ENCODE data around the gene NIPAL3.

The NIPAL3 gene

DNA sequence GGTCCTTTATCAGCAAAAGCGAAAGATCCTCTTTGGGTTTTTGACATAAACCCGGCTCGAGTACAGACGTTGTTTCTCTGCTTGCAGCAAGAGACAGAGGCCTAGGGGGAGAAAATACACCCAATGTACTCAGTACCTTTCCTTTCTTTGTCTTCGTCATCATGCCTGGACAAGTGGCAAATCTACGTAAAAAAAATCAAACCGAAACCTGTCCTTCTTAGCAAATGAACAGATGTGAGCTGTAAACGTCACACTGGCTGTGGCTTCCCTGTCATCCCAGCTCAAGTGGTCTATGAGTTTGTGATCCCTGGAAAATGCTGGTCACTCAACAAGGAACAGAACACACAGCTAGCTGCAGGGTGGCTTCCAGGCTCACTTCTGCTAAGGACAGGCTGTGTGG, 41.9 kb upstream of the NIPAL3 start:
- TF ChIP-seq YY1 (IDR thresholded peaks at IDR 0.05; ENCODE audit: low read depth) (no peak), EP300 (IDR thresholded peaks at IDR 0.05; ENCODE audit: borderline replicate concordance) (no peak)
- TF ChIP-seq, protein P1, sequence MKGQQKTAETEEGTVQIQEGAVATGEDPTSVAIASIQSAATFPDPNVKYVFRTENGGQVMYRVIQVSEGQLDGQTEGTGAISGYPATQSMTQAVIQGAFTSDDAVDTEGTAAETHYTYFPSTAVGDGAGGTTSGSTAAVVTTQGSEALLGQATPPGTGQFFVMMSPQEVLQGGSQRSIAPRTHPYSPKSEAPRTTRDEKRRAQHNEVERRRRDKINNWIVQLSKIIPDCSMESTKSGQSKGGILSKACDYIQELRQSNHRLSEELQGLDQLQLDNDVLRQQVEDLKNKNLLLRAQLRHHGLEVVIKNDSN (IDR thresholded peaks at IDR 0.05): no peak

DNA sequence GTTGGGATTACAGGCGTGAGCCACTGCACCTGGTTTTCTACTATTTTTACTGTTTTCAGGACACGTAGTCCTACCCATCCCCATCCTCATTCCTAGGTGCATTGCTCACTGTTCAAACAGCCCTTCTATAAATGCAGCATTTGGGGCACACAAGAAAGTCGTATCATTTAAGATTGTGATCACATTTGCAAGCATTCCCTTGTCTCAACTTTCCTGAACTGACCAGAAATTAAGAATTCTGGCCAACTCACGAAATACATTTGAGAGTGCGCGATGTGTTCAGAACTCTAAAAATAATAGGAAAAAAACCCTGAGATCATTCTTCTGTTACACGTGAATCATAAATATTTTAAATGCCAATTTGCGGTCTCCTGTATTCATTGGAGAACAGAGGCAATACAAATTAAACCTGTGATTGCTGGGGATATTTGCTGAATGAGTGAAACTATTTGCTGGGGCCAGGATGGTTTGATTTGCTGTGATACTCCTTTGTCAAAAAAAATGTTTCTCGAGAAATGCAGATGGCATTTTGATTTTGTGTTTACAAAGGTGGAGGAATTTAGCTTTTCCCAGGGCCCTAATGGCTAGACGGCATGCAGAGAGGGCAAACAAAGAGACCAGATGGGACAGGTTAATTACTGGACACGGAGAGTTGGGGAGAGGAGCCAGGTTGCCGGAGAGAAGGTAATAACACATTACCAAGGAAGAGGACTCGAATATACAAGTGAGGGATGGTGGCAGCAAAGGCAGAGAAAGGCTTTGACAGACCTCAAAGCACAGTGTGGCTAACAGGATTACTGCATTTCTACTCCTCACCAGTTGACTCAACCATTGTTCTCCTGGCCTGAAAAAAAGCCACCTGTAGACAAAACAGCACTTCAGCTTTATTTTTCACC, 40.5 kb upstream of the NIPAL3 start:
- TF ChIP-seq CEBPB (IDR thresholded peaks at IDR 0.05) (no peak), TCF12 (IDR thresholded peaks at IDR 0.05; ENCODE audit: low read depth) (no peak), TEAD4 (IDR thresholded peaks at IDR 0.05) (no peak), RAD21 (IDR thresholded peaks at IDR 0.05; ENCODE audit: low read depth) (no peak), YY1 (IDR thresholded peaks at IDR 0.05; ENCODE audit: low read depth) (no peak), FOXM1 (IDR thresholded peaks at IDR 0.05; ENCODE audit: borderline replicate concordance, low read depth) (no peak), NFIC (IDR thresholded peaks at IDR 0.05) (no peak), TAF1 (IDR thresholded peaks at IDR 0.05; ENCODE audit: low read depth) (no peak)
- TF ChIP-seq, protein P2, sequence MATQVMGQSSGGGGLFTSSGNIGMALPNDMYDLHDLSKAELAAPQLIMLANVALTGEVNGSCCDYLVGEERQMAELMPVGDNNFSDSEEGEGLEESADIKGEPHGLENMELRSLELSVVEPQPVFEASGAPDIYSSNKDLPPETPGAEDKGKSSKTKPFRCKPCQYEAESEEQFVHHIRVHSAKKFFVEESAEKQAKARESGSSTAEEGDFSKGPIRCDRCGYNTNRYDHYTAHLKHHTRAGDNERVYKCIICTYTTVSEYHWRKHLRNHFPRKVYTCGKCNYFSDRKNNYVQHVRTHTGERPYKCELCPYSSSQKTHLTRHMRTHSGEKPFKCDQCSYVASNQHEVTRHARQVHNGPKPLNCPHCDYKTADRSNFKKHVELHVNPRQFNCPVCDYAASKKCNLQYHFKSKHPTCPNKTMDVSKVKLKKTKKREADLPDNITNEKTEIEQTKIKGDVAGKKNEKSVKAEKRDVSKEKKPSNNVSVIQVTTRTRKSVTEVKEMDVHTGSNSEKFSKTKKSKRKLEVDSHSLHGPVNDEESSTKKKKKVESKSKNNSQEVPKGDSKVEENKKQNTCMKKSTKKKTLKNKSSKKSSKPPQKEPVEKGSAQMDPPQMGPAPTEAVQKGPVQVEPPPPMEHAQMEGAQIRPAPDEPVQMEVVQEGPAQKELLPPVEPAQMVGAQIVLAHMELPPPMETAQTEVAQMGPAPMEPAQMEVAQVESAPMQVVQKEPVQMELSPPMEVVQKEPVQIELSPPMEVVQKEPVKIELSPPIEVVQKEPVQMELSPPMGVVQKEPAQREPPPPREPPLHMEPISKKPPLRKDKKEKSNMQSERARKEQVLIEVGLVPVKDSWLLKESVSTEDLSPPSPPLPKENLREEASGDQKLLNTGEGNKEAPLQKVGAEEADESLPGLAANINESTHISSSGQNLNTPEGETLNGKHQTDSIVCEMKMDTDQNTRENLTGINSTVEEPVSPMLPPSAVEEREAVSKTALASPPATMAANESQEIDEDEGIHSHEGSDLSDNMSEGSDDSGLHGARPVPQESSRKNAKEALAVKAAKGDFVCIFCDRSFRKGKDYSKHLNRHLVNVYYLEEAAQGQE (IDR thresholded peaks at IDR 0.05; ENCODE audit: low read depth): no peak
- TF ChIP-seq, protein P1 (IDR thresholded peaks at IDR 0.05): no peak

DNA sequence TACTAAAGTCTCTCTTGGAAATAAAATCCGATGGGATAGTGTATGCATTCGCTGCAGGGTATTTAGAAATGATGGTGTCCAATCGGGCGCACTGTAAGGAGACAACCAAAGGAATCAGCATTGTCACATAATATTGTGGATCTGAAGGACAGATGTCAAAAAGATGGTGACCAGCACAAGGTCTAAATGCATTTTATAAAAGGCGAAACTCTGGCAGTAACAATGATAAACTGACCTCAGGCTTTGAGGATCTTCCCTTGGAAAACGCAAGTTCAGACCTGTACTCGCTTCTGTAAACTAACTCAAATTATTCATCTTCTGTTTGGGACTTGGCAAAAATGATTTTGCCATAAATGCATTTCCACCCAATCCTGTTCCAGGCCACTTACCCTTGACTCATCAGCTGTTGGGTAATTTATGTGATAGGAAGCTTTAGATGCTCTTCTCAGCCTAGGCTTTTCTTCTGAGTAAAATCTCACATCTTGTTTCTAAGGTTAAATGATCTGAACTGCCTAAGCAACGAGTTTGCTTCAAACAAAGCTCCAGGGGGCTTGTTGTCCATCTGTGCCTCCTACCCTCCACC, 35.8 kb upstream of the NIPAL3 start:
- TF ChIP-seq TAF1 (IDR thresholded peaks at IDR 0.05; ENCODE audit: low read depth) (no peak), YY1 (IDR thresholded peaks at IDR 0.05; ENCODE audit: low read depth) (no peak), CREB1 (IDR thresholded peaks at IDR 0.05; ENCODE audit: low read depth) (no peak), FOXM1 (IDR thresholded peaks at IDR 0.05; ENCODE audit: borderline replicate concordance, low read depth) (no peak), TCF12 (IDR thresholded peaks at IDR 0.05; ENCODE audit: low read depth) (no peak), RAD21 (IDR thresholded peaks at IDR 0.05; ENCODE audit: low read depth) (no peak), NFIC (IDR thresholded peaks at IDR 0.05) (no peak), CEBPB (IDR thresholded peaks at IDR 0.05) (no peak), TEAD4 (IDR thresholded peaks at IDR 0.05) (no peak), EP300 (IDR thresholded peaks at IDR 0.05; ENCODE audit: borderline replicate concordance) (no peak), ZBTB7A (IDR thresholded peaks at IDR 0.05; ENCODE audit: low read depth) (no peak)
- TF ChIP-seq, protein P2 (IDR thresholded peaks at IDR 0.05; ENCODE audit: low read depth): no peak
- TF ChIP-seq, protein P3, sequence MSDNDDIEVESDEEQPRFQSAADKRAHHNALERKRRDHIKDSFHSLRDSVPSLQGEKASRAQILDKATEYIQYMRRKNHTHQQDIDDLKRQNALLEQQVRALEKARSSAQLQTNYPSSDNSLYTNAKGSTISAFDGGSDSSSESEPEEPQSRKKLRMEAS (IDR thresholded peaks at IDR 0.05): no peak
- TF ChIP-seq, protein P1 (IDR thresholded peaks at IDR 0.05): no peak

DNA sequence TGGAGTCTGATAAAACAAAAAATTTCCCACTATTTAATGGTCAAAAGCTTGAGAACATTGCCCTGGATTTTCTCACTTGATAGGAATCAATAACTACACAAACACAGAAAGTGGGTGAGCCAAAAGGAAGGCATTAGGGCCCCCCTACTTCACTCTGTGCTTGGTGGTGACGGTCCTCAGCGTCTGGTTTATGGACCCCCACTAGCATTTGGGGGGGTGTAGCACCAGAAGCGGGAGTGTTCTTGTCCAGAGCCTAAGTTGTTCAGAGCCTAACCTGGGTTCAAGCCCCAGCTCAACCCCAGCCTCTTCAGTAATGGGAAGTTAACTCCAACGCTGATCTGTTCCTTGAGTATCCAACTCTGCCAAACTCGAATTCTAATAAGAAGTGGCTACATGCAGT, 35.1 kb upstream of the NIPAL3 start:
- no peak for TF ChIP-seq ZBTB7A (IDR thresholded peaks at IDR 0.05; ENCODE audit: low read depth)
- no peak for TF ChIP-seq TAF1 (IDR thresholded peaks at IDR 0.05; ENCODE audit: low read depth)
- TF ChIP-seq, protein P1 (IDR thresholded peaks at IDR 0.05): no peak
- no peak for TF ChIP-seq EP300 (IDR thresholded peaks at IDR 0.05; ENCODE audit: borderline replicate concordance)
- TF ChIP-seq FOXM1 (IDR thresholded peaks at IDR 0.05; ENCODE audit: borderline replicate concordance, low read depth): no peak

DNA sequence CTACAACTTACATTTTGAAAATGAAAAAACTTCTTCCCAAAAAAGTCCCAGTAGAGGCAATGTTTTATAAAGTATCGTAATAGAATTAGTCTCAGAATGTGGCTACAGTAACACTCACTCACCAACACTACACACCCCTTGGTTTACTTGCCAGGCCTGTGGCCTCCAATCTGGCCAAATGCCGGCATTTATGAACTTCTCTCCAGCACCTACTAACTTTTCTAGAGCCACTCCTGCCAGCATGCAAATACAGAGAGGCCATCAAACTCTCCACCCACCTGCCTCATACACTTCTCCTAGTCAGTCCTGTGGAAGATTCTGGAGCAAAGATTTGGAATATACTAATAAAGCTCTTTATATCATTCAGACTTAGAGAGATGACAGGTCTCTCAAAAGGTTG, 34.3 kb upstream of the NIPAL3 start:
- no peak for TF ChIP-seq CREB1 (IDR thresholded peaks at IDR 0.05; ENCODE audit: low read depth)
- no peak for TF ChIP-seq FOXM1 (IDR thresholded peaks at IDR 0.05; ENCODE audit: borderline replicate concordance, low read depth)
- TF ChIP-seq ZBTB7A (IDR thresholded peaks at IDR 0.05; ENCODE audit: low read depth): no peak
- TF ChIP-seq, protein P2 (IDR thresholded peaks at IDR 0.05; ENCODE audit: low read depth): no peak
- TF ChIP-seq TAF1 (IDR thresholded peaks at IDR 0.05; ENCODE audit: low read depth): no peak
- TF ChIP-seq, protein P1 (IDR thresholded peaks at IDR 0.05): no peak
- TF ChIP-seq EP300 (IDR thresholded peaks at IDR 0.05; ENCODE audit: borderline replicate concordance): no peak
- no peak for TF ChIP-seq YY1 (IDR thresholded peaks at IDR 0.05; ENCODE audit: low read depth)

All from Ishikawa (cell line).